K562 (cell line): Measurements from ENCODE around the gene CEP131. TPM values are rescaled to one million over a fixed set of nuclear protein-coding genes. Genes with fewer than 3 reads are reported as not detected.

Source experiments
- ATAC-seq: fragments of 200-7000 bp; cut with Tn5 transposase; 3 replicates; pipeline ENCODE4 v1.9.1; 2020; ENCODE audit warnings: moderate library complexity
- BruUV-seq: library from RNA; stranded (reverse); fragments of 400-500 nt; replicated peaks from 2 replicates; lab custom pipeline; 2021; lab: Mats Ljungman, UMichigan
- CTCF ChIA-PET: fragments of 300-600 bp; formaldehyde crosslinking; extraction: SDS; loops from one replicate; lab custom pipeline; 2021; ENCODE audit warnings: low intra/inter-chr PET ratio; lab: Yijun Ruan, JAX
- POLR2A ChIA-PET: fragments of 300-600, 350-650 bp; sonication (Branson Sonifier 250); formaldehyde crosslinking; extraction: SDS; loops from one replicate; lab custom pipeline; 2021; ENCODE audit warnings: antibody characterized with exemption, inconsistent platforms; lab: Yijun Ruan, JAX
- DNase-seq, 4 experiments: peaks; one replicate each; pipeline versions ENCODE4 v3.0.0 to v3.0.0-alpha.2; 2011 to 2018; ENCODE audit warnings: low spot score in 3 of 4, mixed read lengths in 3 of 4; ENCODE audit errors: extremely low read depth in 1 of 4
- FAIRE-seq: peaks from 2 replicates; lab custom pipeline; 2011; peaks lifted over from hg19 to GRCh38; lab: Jason Lieb, UNC
- H2AFZ ChIP-seq: 2 replicates; pipeline ENCODE4 v1.6.0; 2011; ENCODE audit warnings: low read depth, low read length, control low read depth, inconsistent platforms
- H3K27ac ChIP-seq: fragments of 200-600 bp; 3 replicates; pipeline ENCODE4 v1.8.0; 2011; ENCODE audit warnings: low read depth, mild to moderate bottlenecking, control low read depth, inconsistent platforms, low read length, moderate library complexity, mixed read lengths; ENCODE audit errors: extremely low read depth
- H3K27me3 ChIP-seq, 2 experiments: fragments of 300-600 bp in 1 of 2; 2 replicates in 1 of 2; 3 replicates in 1 of 2; pipeline versions ENCODE4 v1.6.0 to v1.8.0; 2011; ENCODE audit warnings: inconsistent platforms in 2 of 2, low read length in 2 of 2, mild to moderate bottlenecking in 1 of 2, mixed read lengths in 1 of 2, moderate library complexity in 1 of 2; ENCODE audit not compliant: control insufficient read depth in 2 of 2, insufficient read depth in 2 of 2
- H3K36me3 ChIP-seq: fragments of 300-600 bp; 3 replicates; pipeline ENCODE4 v1.8.0; 2011; ENCODE audit warnings: mild to moderate bottlenecking, low read length, inconsistent platforms; ENCODE audit not compliant: control insufficient read depth, insufficient read depth
- H3K4me1 ChIP-seq, 2 experiments: fragments of 200-600 bp in 1 of 2; replicated peaks in 1 of 2; 2 replicates in 1 of 2; 3 replicates in 1 of 2; pipeline versions ENCODE4 v1.5.1 to v1.8.0; 2011; ENCODE audit warnings: inconsistent platforms in 2 of 2, low read length in 2 of 2, mild to moderate bottlenecking in 1 of 2, mixed read lengths in 1 of 2, moderate library complexity in 1 of 2; ENCODE audit not compliant: control insufficient read depth in 2 of 2, insufficient read depth in 2 of 2
- H3K4me2 ChIP-seq: 2 replicates; pipeline ENCODE4 v1.6.1; 2011; ENCODE audit warnings: low read length, control low read depth, inconsistent platforms, mixed read lengths; ENCODE audit not compliant: insufficient read depth
- H3K4me3 ChIP-seq: fragments of 200-600 bp; sonication (generic), shearing (Covaris generic); 2 replicates; pipeline ENCODE4 v1.5.1; 2016; ENCODE audit warnings: control low read depth, inconsistent platforms
- H3K79me2 ChIP-seq: fragments of 200-600 bp; 3 replicates; pipeline ENCODE4 v1.8.0; 2011; ENCODE audit warnings: low read length, inconsistent platforms; ENCODE audit not compliant: control insufficient read depth, insufficient read depth
- H3K9ac ChIP-seq, 2 experiments: 2 replicates each; pipeline versions ENCODE4 v1.6.0 to v1.6.1; 2011; ENCODE audit warnings: low read depth in 2 of 2, low read length in 2 of 2, control low read depth in 1 of 2, inconsistent platforms in 1 of 2, mild to moderate bottlenecking in 1 of 2, mixed read lengths in 1 of 2; ENCODE audit not compliant: insufficient read depth in 1 of 2
- H3K9me1 ChIP-seq: one replicate; pipeline ENCODE4 v1.6.0; 2011; ENCODE audit warnings: inconsistent platforms, mild to moderate bottlenecking, low read length, moderate library complexity; ENCODE audit not compliant: control insufficient read depth, insufficient read depth
- H3K9me3 ChIP-seq: replicated peaks from 2 replicates; pipeline ENCODE4 v1.5.1; 2011; ENCODE audit warnings: low read depth, low read length, inconsistent platforms; ENCODE audit not compliant: control insufficient read depth, insufficient read depth
- H4K20me1 ChIP-seq: replicated peaks from 2 replicates; pipeline ENCODE4 v1.6.1; 2011; ENCODE audit warnings: low read length, inconsistent platforms, mixed read lengths; ENCODE audit not compliant: control insufficient read depth, insufficient read depth
- ESRRB ChIP-seq: fragments of 250-450 bp; sonication (Bioruptor Pico); IDR thresholded peaks from 2 replicates; pipeline ENCODE4 v1.5.0; 2020; ENCODE audit warnings: mild to moderate bottlenecking, moderate library complexity, borderline replicate concordance
- POLR2G ChIP-seq: fragments of 200-400 bp; formaldehyde crosslinking; IDR thresholded peaks from 2 replicates; pipeline ENCODE4 v1.6.1; 2017; ENCODE audit warnings: low read depth, mild to moderate bottlenecking, antibody characterized with exemption, low read length, moderate library complexity
- TSHZ1 ChIP-seq: fragments of 250-450 bp; sonication (Bioruptor Pico); IDR thresholded peaks from 2 replicates; pipeline ENCODE4 v1.4.0; 2020; ENCODE audit warnings: mild to moderate bottlenecking, moderate library complexity
- ZC3H8 ChIP-seq: fragments of 450-650 bp; IDR thresholded peaks from 2 replicates; pipeline ENCODE4 v1.6.1; 2017
- ZNF174 ChIP-seq: fragments of 250-450 bp; sonication (Bioruptor Pico); IDR thresholded peaks from 2 replicates; pipeline ENCODE4 v1.4.0; 2020; ENCODE audit warnings: mild to moderate bottlenecking
- WGBS: fragments of 100-300 bp; shearing (Covaris generic); methylation state at CpG from one replicate; pipeline ENCODE4 v1.1.6; 2016; ENCODE audit warnings: low coverage, mixed read lengths; ENCODE audit not compliant: insufficient coverage; ENCODE audit errors: missing lambda C conversion rate; 5-methylcytosine and 5-hydroxymethylcytosine counted together
- in situ Hi-C: fragments of 300-500 bp; cut with MboI; formaldehyde crosslinking; loops from 4 replicates; pipeline ENCODE4 v1.15.0; 2018; ENCODE audit warnings: inconsistent platforms, mixed read lengths
- intact Hi-C: fragments of 100-400 bp; cut with micrococcal nuclease; formaldehyde crosslinking; loops from 2 replicates; pipeline ENCODE4 v1.14.2; 2022
- polyA plus RNA-seq, 8 experiments: library from polyadenylated mRNA; depleted of rRNA in 4 of 8; stranded (reverse) in 5 of 8; unstranded in 3 of 8; fragments of >200 nt; fragmentation: Nextera tagmentation in 2 of 8; fragmentation: Illumina TruSeq in 1 of 8; extraction: Ambion mirVana in 2 of 8; extraction: Trizol in 1 of 8; gene quantifications; 2 replicates each; pipeline versions ENCODE4 v1.2.1 to v1.2.3, GENCODE V29; 2011 to 2014; ENCODE audit warnings: inconsistent platforms in 1 of 8, missing spikeins in 1 of 8
- total RNA-seq, 7 experiments: library from RNA; depleted of rRNA in 6 of 7; stranded (reverse); fragments of >200 nt in 6 of 7; fragmentation: Illumina TruSeq in 2 of 7; extraction: Trizol in 2 of 7; gene quantifications; 2 replicates each; pipeline versions ENCODE4 v1.2.1 to v1.2.3, GENCODE V29; 2011 to 2021; ENCODE audit warnings: low replicate concordance in 1 of 7
- TF ChIP-seq, protein P1 (sequence below): IDR thresholded peaks from 2 replicates; pipeline ENCODE4 v1.6.1; 2011; ENCODE audit warnings: borderline replicate concordance, low read depth, mild to moderate bottlenecking, moderate library complexity, low read length; ENCODE audit not compliant: insufficient read depth, poor library complexity, severe bottlenecking
- TF ChIP-seq, protein P2 (sequence below): sonication (generic); formaldehyde crosslinking; IDR thresholded peaks from 2 replicates; pipeline ENCODE4 v1.8.1; 2023; ENCODE audit warnings: mild to moderate bottlenecking, missing genetic modification reagents

The CEP131 gene
- total and polyA plus RNA-seq, 9 of the 15 experiments (the other 6 are each of a cell fraction or from before 2014, with no cell fraction given) = 0.24 to 21.2 (median 2.3) TPM

- TF ChIP-seq TSHZ1 (CRISPR knock-in tag) = no peak
- TF ChIP-seq, protein P1, sequence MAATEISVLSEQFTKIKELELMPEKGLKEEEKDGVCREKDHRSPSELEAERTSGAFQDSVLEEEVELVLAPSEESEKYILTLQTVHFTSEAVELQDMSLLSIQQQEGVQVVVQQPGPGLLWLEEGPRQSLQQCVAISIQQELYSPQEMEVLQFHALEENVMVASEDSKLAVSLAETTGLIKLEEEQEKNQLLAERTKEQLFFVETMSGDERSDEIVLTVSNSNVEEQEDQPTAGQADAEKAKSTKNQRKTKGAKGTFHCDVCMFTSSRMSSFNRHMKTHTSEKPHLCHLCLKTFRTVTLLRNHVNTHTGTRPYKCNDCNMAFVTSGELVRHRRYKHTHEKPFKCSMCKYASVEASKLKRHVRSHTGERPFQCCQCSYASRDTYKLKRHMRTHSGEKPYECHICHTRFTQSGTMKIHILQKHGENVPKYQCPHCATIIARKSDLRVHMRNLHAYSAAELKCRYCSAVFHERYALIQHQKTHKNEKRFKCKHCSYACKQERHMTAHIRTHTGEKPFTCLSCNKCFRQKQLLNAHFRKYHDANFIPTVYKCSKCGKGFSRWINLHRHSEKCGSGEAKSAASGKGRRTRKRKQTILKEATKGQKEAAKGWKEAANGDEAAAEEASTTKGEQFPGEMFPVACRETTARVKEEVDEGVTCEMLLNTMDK = no peak
- TF ChIP-seq, all 486 proteins: peak for 0
Observed at GRCh38 chr17:81264640-81265039, 41.9 kb upstream of the CEP131 start (continued).

DNA sequence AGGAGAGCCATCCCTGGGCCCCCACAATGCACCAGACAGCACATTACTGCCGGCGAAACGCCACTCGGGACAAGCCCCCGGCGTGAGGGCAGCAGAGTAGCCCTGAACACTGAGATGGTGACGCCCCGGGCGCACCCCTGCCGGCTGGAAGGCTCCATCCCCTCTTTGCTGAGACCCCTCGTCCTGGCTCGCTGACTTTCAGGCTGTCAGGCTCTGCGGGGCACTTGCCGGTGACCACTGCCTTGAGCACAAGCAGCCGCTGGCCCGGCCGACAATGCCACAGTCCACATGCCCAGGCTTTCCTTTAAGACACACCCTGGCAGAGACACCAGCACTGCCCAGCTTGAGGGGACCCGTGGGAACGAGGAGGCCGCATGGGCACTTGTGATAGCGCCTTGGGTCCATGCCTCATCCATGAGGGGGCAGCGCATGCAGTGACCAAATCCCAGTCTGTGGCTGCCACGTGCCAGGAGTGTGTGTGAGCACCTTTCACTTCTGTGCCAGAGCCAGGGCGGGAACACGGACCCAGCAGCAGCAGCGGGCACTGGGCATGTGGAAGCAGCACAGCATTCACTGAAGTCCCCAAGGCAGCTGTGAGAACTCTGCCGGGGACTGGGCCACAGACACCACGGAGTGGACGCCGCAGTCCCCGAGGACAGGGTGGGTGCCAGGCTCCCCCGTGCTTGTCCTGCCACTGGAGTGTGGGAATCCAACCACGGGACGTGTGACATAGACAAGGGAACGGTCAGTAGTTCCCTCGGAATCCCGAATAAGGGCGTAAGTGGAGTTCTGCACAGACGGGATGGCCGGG, 40.8 kb upstream of the CEP131 start:
- no peaks in the 10 kb centered on the region for H3K9me1 ChIP-seq
- peak overlapping the region in 1 of 2 experiments; percentile 41; a peak in 1 of 4 replicates for H3K9ac ChIP-seq
- no peak for TF ChIP-seq ZC3H8
- TF ChIP-seq, protein P2, sequence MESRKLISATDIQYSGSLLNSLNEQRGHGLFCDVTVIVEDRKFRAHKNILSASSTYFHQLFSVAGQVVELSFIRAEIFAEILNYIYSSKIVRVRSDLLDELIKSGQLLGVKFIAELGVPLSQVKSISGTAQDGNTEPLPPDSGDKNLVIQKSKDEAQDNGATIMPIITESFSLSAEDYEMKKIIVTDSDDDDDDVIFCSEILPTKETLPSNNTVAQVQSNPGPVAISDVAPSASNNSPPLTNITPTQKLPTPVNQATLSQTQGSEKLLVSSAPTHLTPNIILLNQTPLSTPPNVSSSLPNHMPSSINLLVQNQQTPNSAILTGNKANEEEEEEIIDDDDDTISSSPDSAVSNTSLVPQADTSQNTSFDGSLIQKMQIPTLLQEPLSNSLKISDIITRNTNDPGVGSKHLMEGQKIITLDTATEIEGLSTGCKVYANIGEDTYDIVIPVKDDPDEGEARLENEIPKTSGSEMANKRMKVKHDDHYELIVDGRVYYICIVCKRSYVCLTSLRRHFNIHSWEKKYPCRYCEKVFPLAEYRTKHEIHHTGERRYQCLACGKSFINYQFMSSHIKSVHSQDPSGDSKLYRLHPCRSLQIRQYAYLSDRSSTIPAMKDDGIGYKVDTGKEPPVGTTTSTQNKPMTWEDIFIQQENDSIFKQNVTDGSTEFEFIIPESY (CRISPR knock-in tag) = peak; percentile 99
- no peak for TF ChIP-seq ESRRB (CRISPR knock-in tag)
- TF ChIP-seq POLR2G = peak; percentile 54
- TF ChIP-seq ZNF174 = no peak
- DNase-seq (no peak), FAIRE-seq (no peak), ATAC-seq (no peak)
- no peak overlapping the region for H3K27ac ChIP-seq
- intact Hi-C loops = no loop called here
- in situ Hi-C loops = no loop called here
- peaks cover 72% of the 10 kb centered on the region; the same call in 2 of the 3 replicates for H3K36me3 ChIP-seq
- no peaks in the 10 kb centered on the region for H3K27me3 ChIP-seq
- H4K20me1 ChIP-seq = no peaks in the 10 kb centered on the region
- no peaks in the 10 kb centered on the region for H3K79me2 ChIP-seq
- peaks cover 2 to 32% of the 10 kb centered on the region in 2 experiments; a peak in 3 of 5 replicates for H3K4me1 ChIP-seq
- H3K9me3 ChIP-seq = no peaks in the 10 kb centered on the region
- no TSS peak for BruUV-seq
- ChIA-PET POLR2A (no interaction called here), CTCF (no interaction called here)
- no peak overlapping the region for H2AFZ ChIP-seq
- H3K4me2 ChIP-seq = no peak overlapping the region
- 92% methylated on average over 34 of the region's 40 CpGs for WGBS
- H3K4me3 ChIP-seq = no peak overlapping the region
